GM12891 (cell line): ENCODE measurements around the gene MAP4K4.

Source experiments
- PAX5 ChIP-seq: IDR thresholded peaks from 2 replicates; pipeline ENCODE4 v1.6.1; 2011; ENCODE audit warnings: low read length, moderate library complexity, mild to moderate bottlenecking; ENCODE audit not compliant: insufficient read depth, severe bottlenecking
- POLR2A ChIP-seq: IDR thresholded peaks from 2 replicates; pipeline ENCODE4 v1.6.1; 2011; ENCODE audit warnings: low read depth, low read length, control low read depth
- POLR2AphosphoS5 ChIP-seq: IDR thresholded peaks from 2 replicates; pipeline ENCODE4 v1.6.1; 2011; ENCODE audit warnings: low read depth, low read length, control low read depth
- POU2F2 ChIP-seq: IDR thresholded peaks from 2 replicates; pipeline ENCODE4 v1.6.1; 2011; ENCODE audit warnings: low read depth, mild to moderate bottlenecking, control low read depth, low read length, moderate library complexity
- SPI1 ChIP-seq: IDR thresholded peaks from 2 replicates; pipeline ENCODE4 v1.6.1; 2011; ENCODE audit warnings: low read depth, low read length, control low read depth
- TAF1 ChIP-seq: IDR thresholded peaks from 2 replicates; pipeline ENCODE4 v1.6.1; 2011; ENCODE audit warnings: low read depth, low read length, control low read depth

DNA sequence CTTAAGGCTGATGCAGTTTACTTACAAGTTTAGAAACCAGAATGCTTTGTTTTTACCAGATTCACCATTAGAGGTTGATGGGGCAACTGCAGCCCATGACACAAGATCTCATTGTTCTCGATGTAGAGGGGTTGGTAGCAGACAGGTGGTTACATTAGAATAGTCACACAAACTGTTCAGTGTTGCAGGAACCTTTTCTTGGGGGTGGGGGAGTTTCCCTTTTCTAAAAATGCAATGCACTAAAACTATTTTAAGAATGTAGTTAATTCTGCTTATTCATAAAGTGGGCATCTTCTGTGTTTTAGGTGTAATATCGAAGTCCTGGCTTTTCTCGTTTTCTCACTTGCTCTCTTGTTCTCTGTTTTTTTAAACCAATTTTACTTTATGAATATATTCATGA is 194.9 kb downstream of the MAP4K4 start:
- no peak for TF ChIP-seq POLR2AphosphoS5
- TF ChIP-seq PAX5, result no peak
- no peak for TF ChIP-seq POU2F2
- no peak for TF ChIP-seq POLR2A
- TF ChIP-seq TAF1, result no peak
- no peak for TF ChIP-seq SPI1
